DOHH2 (cell line): ENCODE measurements around the gene RABEP1.

ENCODE experiments used
- H3F3A ChIP-seq: fragments of 200-600 bp; sonication (generic), shearing (Covaris generic); 2 replicates; pipeline ENCODE4 v1.6.0; 2016; ENCODE audit warnings: antibody characterized with exemption, mild to moderate bottlenecking; ENCODE audit not compliant: control insufficient read depth, insufficient read depth
- H3K27ac ChIP-seq: fragments of 200-600 bp; sonication (generic); 2 replicates; pipeline ENCODE4 v1.5.1; 2014; ENCODE audit warnings: low read depth, mild to moderate bottlenecking, low read length, moderate library complexity
- H3K27me3 ChIP-seq: fragments of 200-600 bp; sonication (generic); 2 replicates; pipeline ENCODE4 v1.6.1; 2014; ENCODE audit warnings: mild to moderate bottlenecking, low read length, mixed read lengths; ENCODE audit not compliant: control insufficient read depth
- H3K36me3 ChIP-seq: fragments of 200-600 bp; sonication (generic); 2 replicates; pipeline ENCODE4 v1.6.1; 2014; ENCODE audit warnings: mild to moderate bottlenecking, low read length, moderate library complexity, mixed read lengths; ENCODE audit not compliant: control insufficient read depth
- H3K4me1 ChIP-seq: fragments of 200-600 bp; sonication (generic); 2 replicates; pipeline ENCODE4 v1.6.1; 2014; ENCODE audit warnings: mild to moderate bottlenecking, low read length, mixed read lengths; ENCODE audit not compliant: control insufficient read depth
- H3K4me2 ChIP-seq: fragments of 200-600 bp; sonication (generic); 2 replicates; pipeline ENCODE4 v1.6.0; 2014; ENCODE audit warnings: mild to moderate bottlenecking, low read length, moderate library complexity
- H3K4me3 ChIP-seq: fragments of 200-600 bp; sonication (generic); 2 replicates; pipeline ENCODE4 v1.5.1; 2014; ENCODE audit warnings: mild to moderate bottlenecking, low read length, mixed read lengths
- H3K79me2 ChIP-seq: fragments of 200-600 bp; sonication (generic); 2 replicates; pipeline ENCODE4 v1.6.1; 2014; ENCODE audit warnings: mild to moderate bottlenecking, low read length, mixed read lengths; ENCODE audit not compliant: control insufficient read depth
- H3K9me2 ChIP-seq: fragments of 200-600 bp; sonication (generic); replicated peaks from 2 replicates; pipeline ENCODE4 v1.6.1; 2014; ENCODE audit warnings: mild to moderate bottlenecking, low read length, mixed read lengths; ENCODE audit not compliant: control insufficient read depth
- H3K9me3 ChIP-seq: fragments of 200-600 bp; sonication (generic); 2 replicates; pipeline ENCODE4 v1.6.1; 2014; ENCODE audit warnings: antibody characterized with exemption, low read length, mixed read lengths; ENCODE audit not compliant: control insufficient read depth, insufficient read depth
- H4K20me1 ChIP-seq: fragments of 200-600 bp; sonication (generic); 2 replicates; pipeline ENCODE4 v1.6.0; 2014; ENCODE audit warnings: low read depth, mild to moderate bottlenecking, antibody characterized with exemption, low read length, moderate library complexity; ENCODE audit not compliant: control insufficient read depth, insufficient read depth
- CTCF ChIP-seq: fragments of 200-600 bp; sonication (generic); IDR thresholded peaks from one replicate; pipeline ENCODE4 v1.5.1; 2014; ENCODE audit warnings: antibody characterized with exemption, mild to moderate bottlenecking, low read depth, low read length; ENCODE audit not compliant: poor library complexity, severe bottlenecking
- EZH2phosphoT487 ChIP-seq: fragments of 200-600 bp; sonication (generic); IDR thresholded peaks from 2 replicates; pipeline ENCODE4 v1.6.1; 2017; ENCODE audit warnings: borderline replicate concordance, mild to moderate bottlenecking, antibody characterized with exemption, low read length, moderate library complexity, mixed read lengths

The RABEP1 gene

DNA sequence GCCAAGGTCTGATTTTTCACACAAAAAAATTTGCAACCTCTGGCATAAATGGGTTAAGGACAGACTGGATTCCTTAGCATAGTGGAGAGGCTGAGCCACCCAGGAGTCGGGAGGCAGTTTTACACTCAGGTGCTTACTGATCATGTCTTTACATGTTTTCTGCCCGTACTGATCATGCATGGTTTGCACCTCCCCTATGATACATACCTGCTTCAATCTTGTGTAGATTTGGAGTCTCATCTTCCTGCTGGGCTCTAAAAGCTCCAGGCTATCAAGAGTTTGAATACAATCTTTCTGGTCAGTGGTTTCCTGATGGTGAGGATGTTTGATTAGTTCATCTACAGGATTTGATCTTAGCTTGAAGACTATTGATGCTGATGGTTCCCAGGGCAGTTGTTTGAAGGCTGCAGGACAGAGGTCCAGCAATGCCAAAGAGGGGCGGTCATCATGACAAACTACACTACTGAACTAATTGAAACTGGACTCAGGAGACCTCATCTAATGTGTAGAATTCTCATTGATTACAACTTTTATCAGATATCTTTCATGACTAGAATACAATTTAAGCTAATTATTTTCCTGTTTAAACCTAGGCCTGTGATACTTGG is 150.0 kb downstream of the RABEP1 start:
- H4K20me1 ChIP-seq = peaks cover 10% of the 10 kb centered on the region; the same call in 1 of the 2 replicates
- no peaks in the 10 kb centered on the region for H3K9me3 ChIP-seq
- peaks cover 94% of the 10 kb centered on the region for H3K36me3 ChIP-seq
- no peaks in the 10 kb centered on the region for H3K9me2 ChIP-seq
- no peaks in the 10 kb centered on the region for H3K27me3 ChIP-seq
- peaks cover 27% of the 10 kb centered on the region for H3K4me1 ChIP-seq
- H3K4me2 ChIP-seq = no peak overlapping the region
- H3K79me2 ChIP-seq = peaks cover 38% of the 10 kb centered on the region
- peaks cover 48% of the 10 kb centered on the region for H3F3A ChIP-seq
- H3K27ac ChIP-seq = no peak overlapping the region
- TF ChIP-seq CTCF (no peak), EZH2phosphoT487 (no peak)
- no peak overlapping the region for H3K4me3 ChIP-seq

- H3F3A ChIP-seq = peaks cover 49% of the 10 kb centered on the region
- no peak for TF ChIP-seq CTCF
- no peak for TF ChIP-seq EZH2phosphoT487
- no peak overlapping the region for H3K4me3 ChIP-seq
- H4K20me1 ChIP-seq = peaks cover 15% of the 10 kb centered on the region; the same call in 1 of the 2 replicates
- H3K36me3 ChIP-seq = peaks cover 89% of the 10 kb centered on the region
- H3K9me3 ChIP-seq = no peaks in the 10 kb centered on the region
- H3K27me3 ChIP-seq = no peaks in the 10 kb centered on the region
- H3K79me2 ChIP-seq = peaks cover 66% of the 10 kb centered on the region
- H3K9me2 ChIP-seq = no peaks in the 10 kb centered on the region
- H3K4me1 ChIP-seq = peaks cover 41% of the 10 kb centered on the region
- no peak overlapping the region for H3K27ac ChIP-seq
- H3K4me2 ChIP-seq = no peak overlapping the region
These were observed 152.9 kb downstream of the RABEP1 start for GRCh38 chr17:5434984-5435383.
